Measurements from ENCODE around the gene PSMD6.

Gene PSMD6

DNA sequence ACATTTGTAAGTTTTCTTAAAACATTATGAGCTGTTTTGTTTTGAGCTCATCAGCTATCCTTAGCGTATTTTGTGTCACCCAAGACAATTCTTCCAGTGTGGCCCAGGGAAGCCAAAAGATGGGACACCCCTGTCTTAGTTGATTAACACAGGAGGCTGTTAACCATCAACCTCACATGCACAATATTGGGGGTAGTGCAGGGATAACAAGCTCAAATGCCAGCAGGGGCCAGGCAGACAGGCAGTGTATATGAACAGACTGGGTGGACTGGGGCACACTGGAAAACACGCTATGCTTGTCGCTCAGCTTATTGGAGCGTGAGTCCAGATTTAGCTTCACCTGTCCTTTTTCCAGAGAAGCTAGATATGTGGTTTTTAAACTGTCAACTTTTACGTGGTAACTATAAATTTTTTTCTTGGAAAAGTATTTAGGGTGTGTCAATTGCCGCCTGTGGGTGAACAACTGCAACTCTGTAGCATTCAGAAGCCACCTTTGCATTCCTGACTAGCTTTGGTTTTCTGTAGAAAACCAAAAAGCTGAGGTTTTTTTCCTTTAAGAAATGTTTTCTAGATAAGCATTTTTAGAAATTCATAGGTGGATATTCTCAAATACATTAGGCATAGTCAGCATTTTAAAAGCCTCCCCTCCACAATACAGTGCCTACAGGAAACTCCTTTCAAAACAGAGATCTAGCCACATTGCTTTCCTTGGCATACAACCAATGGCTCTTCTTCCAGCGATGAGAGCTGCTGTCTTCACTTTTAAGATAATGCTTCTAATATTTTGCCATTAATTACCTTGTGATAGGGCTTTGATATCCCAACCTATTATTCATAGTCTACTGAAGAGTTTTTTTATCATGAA, 14.6 kb downstream of the PSMD6 start:
- no peak overlapping the region for H3K4me3 ChIP-seq (ENCODE audit: low read depth, low read length)
- no peak for DNase-seq (ENCODE audit: low read depth)
- TF ChIP-seq, protein P1, sequence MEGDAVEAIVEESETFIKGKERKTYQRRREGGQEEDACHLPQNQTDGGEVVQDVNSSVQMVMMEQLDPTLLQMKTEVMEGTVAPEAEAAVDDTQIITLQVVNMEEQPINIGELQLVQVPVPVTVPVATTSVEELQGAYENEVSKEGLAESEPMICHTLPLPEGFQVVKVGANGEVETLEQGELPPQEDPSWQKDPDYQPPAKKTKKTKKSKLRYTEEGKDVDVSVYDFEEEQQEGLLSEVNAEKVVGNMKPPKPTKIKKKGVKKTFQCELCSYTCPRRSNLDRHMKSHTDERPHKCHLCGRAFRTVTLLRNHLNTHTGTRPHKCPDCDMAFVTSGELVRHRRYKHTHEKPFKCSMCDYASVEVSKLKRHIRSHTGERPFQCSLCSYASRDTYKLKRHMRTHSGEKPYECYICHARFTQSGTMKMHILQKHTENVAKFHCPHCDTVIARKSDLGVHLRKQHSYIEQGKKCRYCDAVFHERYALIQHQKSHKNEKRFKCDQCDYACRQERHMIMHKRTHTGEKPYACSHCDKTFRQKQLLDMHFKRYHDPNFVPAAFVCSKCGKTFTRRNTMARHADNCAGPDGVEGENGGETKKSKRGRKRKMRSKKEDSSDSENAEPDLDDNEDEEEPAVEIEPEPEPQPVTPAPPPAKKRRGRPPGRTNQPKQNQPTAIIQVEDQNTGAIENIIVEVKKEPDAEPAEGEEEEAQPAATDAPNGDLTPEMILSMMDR (IDR thresholded peaks at IDR 0.05; ENCODE audit: control insufficient read depth, extremely low read depth, insufficient read depth) = no peak

DNA sequence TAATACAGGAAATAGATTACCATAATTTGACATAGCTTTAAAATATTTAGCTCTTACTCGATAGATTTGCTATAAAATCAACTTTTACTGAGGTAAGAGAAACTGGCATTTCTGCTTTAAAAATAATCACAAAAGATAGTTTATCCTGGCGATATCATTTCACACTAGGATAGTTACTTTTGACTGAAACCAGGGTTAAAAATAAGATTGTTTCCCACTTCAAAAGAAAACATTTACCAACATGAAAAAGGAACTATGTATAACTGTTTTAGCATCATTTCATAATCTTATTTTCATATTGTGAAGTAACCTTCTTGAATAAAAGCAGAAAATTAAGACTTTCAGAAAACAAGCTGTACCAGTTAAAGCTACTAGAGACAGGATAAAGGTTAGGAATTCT, 15.3 kb downstream of the PSMD6 start:
- H3K4me3 ChIP-seq (ENCODE audit: low read depth, low read length) = no peak overlapping the region
- TF ChIP-seq, protein P1 (IDR thresholded peaks at IDR 0.05; ENCODE audit: control insufficient read depth, extremely low read depth, insufficient read depth) = no peak
- no peak for DNase-seq (ENCODE audit: low read depth)

DNA sequence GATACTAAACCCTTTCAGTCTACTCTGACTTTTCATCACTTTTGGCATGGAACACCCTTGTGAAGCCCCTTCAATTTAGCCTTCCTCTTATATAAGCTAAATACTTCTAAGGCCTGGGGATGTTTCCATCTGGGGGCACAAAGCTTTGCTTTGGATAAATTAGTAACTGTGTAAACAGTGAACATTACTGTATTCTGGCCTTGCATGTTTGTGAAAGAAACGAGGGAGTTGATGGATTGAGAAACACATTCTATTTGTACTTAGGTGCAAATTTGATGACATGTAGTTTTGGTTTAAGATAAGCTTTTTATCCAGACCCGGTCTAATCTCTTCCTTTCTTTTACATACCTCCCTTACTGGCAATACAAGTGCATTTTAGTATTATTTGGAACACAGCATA, 19.7 kb downstream of the PSMD6 start:
- TF ChIP-seq, protein P1 (IDR thresholded peaks at IDR 0.05; ENCODE audit: control insufficient read depth, extremely low read depth, insufficient read depth) = no peak
- H3K4me3 ChIP-seq (ENCODE audit: low read depth, low read length) = no peak overlapping the region

DNA sequence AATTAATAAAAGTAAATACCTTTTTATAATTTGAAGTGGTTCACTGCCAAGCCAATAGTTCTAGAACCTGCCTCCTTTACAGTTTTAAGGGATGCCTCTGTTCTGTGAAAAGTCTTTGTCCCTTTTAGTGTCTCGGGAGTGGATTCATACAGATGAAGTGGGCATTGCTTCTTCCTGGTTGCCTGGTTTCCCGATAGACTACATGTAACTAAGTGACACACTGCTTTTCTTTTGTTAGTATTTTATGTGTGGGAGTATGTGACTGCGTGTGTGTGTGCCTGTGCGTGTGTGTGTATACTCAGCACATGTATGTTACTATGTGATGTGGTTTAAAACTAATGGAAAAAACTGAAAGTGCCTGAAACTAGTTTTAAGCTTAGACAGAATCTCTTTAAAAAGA, 21.1 kb downstream of the PSMD6 start:
- no peak for DNase-seq (ENCODE audit: low read depth)
- H3K4me3 ChIP-seq (ENCODE audit: low read depth, low read length) = no peak overlapping the region
- TF ChIP-seq, protein P1 (IDR thresholded peaks at IDR 0.05; ENCODE audit: control insufficient read depth, extremely low read depth, insufficient read depth) = no peak

More for the DNA sequence above, 19.7 kb downstream of the PSMD6 start:
- no peak for DNase-seq (ENCODE audit: low read depth)

DNA sequence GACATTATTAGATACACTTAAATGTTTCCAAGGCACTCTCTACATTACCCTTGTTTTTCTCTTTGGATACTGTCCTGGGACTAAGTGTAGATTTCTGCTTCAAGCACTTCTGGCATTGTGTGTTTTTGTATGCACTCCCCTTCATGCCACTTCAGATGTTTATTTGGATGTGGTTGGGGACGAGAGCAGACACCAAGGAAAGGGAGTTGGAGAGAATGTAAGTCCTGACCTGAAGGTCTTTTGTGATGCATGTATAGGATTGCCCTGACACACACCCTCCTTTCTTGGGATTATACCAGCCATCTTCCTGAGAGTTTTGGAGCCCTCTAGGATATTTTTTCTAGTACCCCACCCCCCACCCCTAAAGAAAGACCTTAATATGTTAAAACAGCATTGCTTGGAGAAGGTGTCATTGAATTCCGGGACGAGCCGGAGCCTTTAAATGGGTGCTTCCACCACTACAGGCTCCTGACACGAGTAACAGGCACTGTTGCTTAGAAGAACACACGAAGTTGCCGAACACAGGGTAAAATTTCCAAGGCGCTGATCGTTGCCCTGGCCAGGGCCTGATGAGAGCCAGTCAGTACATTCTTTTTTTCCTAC, 22.7 kb downstream of the PSMD6 start:
- DNase-seq (ENCODE audit: low read depth) = no peak
- no peak overlapping the region for H3K4me3 ChIP-seq (ENCODE audit: low read depth, low read length)
- TF ChIP-seq, protein P1 (IDR thresholded peaks at IDR 0.05; ENCODE audit: control insufficient read depth, extremely low read depth, insufficient read depth) = no peak

DNA sequence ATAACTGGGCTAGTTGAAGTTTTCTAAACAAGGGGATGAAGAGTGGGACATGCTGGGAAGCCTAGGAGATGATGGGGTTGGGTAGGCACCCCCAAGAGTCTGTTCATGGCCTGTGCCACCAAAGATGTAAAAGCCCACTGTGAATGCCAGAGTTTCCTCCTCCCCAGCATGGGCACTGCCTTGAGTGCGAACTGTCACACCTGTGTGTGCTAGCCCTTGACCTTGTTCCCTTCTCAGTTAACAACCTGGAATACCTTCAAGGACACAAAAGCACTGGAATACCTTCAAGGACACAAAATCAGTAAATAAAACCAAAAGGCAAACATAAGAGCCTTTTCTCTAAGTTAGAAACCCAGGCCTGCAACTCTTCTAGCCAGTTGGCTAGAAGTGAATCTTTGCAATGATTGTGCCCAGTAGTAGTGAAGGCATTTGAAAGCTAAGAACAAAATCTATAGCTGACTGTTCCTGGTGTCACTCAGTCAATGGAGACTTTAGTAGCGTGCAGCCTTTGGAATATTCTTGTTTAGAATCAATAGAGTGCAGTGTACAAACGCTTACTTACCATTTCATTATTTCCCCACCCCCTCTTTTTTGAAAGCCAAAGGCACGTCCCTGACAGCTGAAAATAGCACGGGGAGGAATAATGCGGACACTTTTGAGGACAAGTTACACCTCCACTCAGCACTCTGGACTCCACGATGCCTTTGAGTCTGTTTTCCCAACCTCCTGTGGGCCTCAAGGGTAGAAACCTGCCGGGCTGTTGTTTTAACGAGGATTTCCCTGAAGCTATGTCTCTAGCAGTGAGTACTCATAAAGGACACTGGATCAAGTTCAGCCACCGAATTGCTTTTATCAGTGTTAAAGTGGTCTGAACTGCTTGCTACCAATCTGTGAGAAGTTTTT, 24.2 kb downstream of the PSMD6 start:
- no peak for DNase-seq (ENCODE audit: low read depth)
- TF ChIP-seq, protein P1 (IDR thresholded peaks at IDR 0.05; ENCODE audit: control insufficient read depth, extremely low read depth, insufficient read depth) = no peak
- H3K4me3 ChIP-seq (ENCODE audit: low read depth, low read length) = no peak overlapping the region
